Measurements from ENCODE around the gene UBE2N.

Gene UBE2N, protein sequence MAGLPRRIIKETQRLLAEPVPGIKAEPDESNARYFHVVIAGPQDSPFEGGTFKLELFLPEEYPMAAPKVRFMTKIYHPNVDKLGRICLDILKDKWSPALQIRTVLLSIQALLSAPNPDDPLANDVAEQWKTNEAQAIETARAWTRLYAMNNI

GRCh38 chr12:93441617-93442410 is at the start of gene UBE2N:
Gene UBE2N (minus strand): TSS chr12:93441947. CDS start chr12:93441884, 63 bp downstream.
- peak; percentile 97 for DNase-seq

GRCh38 chr12:93484315-93484981 is 42.7 kb upstream of the UBE2N start:
- DNase-seq: no peak

GRCh38 chr12:93483151-93483807 is 41.5 kb upstream of the UBE2N start:
- no peak for DNase-seq

DNA sequence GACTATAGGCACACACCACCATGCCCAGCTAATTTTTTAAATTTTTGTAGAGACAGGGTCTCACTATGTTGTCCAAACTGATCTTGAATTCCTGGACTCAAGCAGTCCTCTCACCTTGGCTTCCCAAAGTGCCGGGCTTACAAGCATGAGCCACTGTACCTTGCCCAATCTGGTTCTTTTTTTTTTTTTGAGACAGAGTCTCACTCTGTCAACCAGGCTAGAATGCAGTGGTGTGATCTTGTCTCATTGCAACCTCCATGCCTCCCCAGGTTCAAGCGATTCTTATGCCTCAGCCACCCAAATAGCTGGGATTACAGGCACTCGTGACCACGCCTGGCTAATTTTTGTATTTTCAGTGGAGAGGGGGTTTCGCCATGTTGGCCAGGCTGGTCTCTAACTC is 41.0 kb upstream of the UBE2N start:
- DNase-seq: no peak

DNA sequence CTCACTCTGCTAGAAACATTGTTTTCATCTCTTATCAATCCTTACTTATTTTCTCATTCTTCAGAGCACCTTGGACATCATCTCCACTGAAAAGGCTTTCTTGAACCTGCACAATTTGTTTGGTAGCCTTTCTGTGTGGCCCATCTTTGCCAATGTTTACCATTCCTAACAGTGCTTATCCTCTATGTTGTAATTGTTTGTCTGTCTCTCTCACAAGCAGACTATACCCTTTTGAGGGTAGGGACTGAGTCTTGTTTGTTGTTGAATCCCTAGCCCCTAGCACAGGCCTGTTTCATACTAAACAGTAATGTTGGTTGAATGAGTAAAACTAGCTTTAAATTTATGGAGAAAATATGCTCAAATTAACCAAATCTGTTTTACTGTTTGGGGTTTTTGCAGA is 34.8 kb upstream of the UBE2N start:
- DNase-seq: no peak

DNA sequence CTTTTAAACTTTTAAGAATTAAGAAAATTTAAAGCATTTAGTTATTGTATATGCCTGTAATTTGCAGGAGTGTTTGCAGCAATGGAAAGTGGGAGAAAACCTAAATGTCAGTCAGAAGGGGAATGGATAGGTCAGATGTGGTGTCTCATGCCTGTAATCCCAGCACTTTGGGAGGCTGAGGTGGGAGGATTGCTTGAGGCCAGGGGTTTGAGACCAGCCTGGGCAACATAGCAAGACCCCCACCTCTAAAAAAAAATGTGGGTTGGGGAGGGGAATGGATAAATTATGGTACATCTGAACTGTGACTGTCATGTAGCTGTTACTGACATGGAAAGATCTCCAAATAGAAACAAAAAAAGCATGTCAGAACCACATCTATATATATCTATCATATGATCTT is 27.6 kb upstream of the UBE2N start:
- DNase-seq: no peak

GRCh38 chr12:93468008-93468371 is 26.2 kb upstream of the UBE2N start:
- DNase-seq: no peak

- peak; percentile 91 for DNase-seq
These were observed 25.7 kb upstream of the UBE2N start, which contains the start of gene MRPL42 for GRCh38 chr12:93467351-93468007. Gene MRPL42 (plus strand): TSS chr12:93467514. CDS start chr12:93469286, 1,772 bp downstream.

DNA sequence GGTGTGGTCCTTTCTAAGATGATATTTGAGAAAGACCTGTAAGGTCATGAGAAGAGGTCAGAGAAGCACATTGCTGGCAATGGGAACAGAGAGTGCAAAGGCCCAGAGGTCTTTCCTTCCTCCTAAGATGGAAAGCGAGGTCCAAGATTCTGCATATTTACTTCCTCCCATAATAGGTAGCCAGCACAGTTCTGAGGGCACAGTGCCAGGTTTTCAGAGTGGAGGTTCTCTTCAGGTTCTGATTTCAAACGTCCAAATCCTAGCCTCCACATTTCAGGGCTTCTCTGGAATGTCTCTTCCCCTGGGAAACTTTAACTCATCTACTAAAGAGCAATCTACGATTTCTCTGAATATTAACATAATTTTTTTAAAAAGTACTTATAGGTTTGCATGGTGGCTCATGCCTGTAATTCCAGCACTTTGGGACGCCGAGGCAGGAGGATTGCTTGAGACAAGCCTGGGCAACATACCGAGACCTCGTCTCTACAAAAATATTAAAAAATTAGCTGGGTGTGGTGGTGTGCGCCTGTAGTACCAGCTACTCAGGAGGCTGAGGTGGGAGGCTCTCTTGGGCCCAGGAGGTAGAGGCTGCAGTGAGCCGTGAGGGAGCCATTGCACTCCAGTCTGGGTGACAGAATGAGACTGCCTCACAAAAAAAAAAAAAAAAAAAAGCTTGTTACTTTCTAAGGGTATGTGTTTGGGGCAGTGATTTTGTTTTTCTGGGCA is 25.0 kb upstream of the UBE2N start:
- no peak for DNase-seq

DNA sequence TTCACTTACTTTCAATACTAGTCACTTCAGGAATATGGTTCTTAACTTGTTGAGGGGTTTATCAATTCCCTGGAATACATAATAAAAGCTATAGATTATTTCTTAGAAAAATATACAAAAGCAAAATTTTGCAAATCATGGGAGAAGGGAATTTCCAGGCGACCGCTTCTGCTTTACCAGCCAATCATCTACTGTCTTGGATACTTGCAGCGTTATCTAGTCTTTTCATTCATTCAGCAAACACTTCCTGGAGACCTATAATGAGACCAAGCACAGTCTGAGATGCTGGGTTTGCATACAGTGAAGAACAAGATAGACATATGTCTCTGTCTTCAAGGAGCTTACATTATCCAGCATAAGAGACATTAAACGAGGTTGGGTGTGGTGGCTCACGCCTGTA is 24.1 kb upstream of the UBE2N start:
- no peak for DNase-seq

- DNase-seq: no peak
These were observed 19.8 kb upstream of the UBE2N start for GRCh38 chr12:93461503-93461902.

GRCh38 chr12:93460902-93461301 is 19.2 kb upstream of the UBE2N start:
- no peak for DNase-seq

GRCh38 chr12:93460003-93460402 is 18.3 kb upstream of the UBE2N start:
- DNase-seq: no peak

- DNase-seq: no peak
These were observed 17.4 kb upstream of the UBE2N start for GRCh38 chr12:93459097-93459496.

DNA sequence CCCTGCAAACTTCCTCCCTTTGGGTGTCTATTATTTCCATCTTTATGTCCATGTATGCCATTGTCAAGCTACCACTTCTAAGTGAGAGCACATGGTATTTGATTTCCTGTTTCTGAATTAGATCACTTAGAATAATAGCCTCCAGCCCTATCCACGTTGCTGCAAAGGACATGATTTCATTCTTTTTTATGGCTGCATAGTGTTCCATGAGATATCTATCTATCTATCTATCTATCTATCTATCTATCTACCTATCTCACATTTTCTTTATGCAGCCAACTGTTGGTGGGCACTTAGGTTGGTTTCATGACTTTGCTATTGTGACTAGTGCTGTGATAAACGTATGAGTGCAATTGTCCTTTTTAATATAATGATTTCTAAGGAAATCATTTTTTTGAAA is 14.3 kb upstream of the UBE2N start:
- DNase-seq: no peak

GRCh38 chr12:93453633-93454032 is 11.9 kb upstream of the UBE2N start:
- DNase-seq: no peak

DNA sequence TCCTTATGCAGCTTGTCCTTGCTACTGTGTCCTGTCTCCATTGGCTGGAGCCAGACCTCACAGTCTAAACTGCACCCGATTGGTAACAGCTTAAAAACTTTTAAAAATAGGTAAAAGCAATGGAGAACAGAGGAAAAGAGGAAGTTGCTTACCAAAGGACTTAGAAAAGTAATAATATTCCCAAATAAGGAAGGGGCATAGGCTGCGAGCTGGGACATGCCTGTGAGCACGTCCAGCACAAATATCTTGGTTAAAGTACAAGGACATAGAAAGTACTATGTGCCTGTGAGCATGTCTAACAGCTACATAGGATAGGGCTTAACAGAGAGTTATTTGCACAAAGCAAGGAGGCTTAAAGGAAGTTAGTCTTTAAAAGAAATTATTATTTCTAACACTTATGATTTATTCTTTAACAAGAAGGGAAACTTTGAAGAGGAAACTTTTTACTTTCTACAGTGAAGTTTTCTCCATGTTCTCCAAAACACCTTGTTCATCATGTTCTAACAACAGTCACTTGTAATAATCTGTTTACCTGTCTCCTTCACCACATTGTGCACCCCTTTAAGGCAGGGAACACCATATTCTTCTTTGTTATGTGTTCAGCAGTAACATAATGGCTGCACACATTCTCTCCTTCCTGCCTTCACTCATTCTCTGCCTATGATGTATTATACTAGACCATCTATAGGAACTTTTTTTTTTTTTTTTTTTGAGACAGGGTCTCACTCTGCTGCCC is 9.8 kb upstream of the UBE2N start:
- no peak for DNase-seq

GRCh38 chr12:93449277-93449676 is 7.5 kb upstream of the UBE2N start:
- DNase-seq: no peak

- no peak for DNase-seq
These were observed 7.0 kb upstream of the UBE2N start for GRCh38 chr12:93448796-93449195.

- no peak for DNase-seq
These were observed 6.0 kb upstream of the UBE2N start for GRCh38 chr12:93447555-93448290.

GRCh38 chr12:93443576-93443975 is 1.8 kb upstream of the UBE2N start:
- no peak for DNase-seq

All from midbrain (tissue), 1 donor.